HG03103 (cell line): ENCODE results near the gene MTARC2.
"Not testable (repeated sequence)": the region's sequence is repeated elsewhere in the genome, so short reads cannot be mapped to it uniquely, and the experiment has no call there.

Experiments used
- ATAC-seq: cut with Tn5 transposase; IDR thresholded peaks from one replicate; pipeline ENCODE4 v1.9.1; 2021; ENCODE audit warnings: low read depth; ENCODE audit not compliant: unreplicated experiment

Gene MTARC2

DNA sequence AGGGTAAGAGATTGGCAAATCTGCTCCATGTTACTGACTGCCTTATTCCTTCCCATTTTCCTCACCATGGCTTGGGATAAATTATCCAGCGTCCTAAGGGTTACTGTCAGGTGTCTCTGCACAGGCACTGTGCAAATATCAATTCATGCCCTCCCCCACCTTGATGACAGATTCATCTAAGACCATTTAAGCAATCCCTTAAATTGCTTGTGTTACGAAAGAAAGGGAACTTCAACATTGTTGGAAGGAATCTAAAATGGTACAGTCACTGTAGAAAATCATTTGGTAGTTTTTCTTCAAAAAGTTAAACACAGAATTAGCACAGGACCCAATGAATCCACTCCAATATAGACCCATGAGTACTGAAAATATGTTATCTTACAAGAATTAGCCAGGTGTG lies 17.6 kb upstream of the MTARC2 start:
- no peak for ATAC-seq

DNA sequence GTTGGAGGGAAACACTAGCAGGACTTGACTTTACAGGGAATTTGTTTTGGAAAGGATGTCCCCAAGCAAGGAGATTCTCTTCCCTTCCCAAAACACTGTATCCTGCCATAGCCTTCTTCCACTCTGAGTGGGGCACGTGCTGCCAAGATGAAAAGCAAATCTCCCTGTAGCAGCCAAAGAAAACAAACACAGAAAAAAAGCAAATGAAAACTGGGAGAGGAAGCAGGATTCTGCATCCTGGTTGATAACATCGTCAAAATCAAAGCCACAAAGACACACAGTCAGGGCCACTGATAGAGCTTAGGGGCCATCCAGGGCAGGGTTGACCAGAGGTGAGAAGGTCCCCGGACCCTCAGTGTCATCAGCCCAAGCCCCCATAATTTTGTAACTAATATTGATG lies 16.0 kb upstream of the MTARC2 start:
- ATAC-seq = no peak

DNA sequence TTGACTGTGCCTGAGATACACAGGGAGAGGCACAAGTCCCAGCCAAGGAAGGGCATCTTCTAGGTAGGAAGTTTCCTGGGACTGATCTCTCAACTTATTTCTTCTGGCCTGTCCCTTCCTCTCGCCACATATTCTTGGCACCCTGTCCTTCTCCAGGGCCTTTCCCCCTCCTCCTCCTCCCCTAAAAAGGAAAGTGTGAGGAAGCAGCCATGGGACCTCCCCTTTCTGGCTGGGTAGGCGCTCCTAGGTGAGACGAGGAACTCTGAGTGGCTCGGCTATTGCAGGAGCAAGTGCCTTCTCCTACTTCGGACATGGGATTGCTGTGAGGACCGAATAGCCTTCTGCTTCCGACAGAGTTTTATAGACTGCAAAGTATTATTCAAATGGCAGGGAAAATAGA lies 15.5 kb upstream of the MTARC2 start:
- peak; percentile 1 for ATAC-seq

DNA sequence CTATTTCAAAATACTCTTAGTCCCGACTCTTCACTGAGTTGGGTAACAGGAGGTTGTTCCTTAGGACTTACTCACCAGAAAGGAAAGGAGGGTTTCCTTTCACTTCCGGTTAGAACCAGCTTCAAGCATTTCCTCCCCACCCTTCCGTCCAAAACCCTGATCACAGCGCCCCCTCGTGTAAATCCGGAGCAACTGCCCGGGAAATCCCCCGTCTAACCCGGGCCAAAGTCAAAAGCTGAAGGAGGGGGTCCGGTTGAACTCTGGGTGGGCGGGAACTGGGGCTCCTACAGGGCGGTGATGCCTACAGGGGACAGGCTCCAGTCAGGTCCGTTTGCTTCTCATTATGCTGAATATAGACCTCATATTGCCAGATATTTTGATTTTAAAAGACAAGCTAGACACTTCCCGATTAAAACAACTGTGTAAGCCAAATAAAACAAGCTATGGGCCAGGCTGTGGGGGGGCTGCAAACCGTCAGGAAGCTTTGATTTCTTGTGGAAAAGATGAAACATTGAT lies 15.0 kb upstream of the MTARC2 start:
- peak; percentile 89 for ATAC-seq

DNA sequence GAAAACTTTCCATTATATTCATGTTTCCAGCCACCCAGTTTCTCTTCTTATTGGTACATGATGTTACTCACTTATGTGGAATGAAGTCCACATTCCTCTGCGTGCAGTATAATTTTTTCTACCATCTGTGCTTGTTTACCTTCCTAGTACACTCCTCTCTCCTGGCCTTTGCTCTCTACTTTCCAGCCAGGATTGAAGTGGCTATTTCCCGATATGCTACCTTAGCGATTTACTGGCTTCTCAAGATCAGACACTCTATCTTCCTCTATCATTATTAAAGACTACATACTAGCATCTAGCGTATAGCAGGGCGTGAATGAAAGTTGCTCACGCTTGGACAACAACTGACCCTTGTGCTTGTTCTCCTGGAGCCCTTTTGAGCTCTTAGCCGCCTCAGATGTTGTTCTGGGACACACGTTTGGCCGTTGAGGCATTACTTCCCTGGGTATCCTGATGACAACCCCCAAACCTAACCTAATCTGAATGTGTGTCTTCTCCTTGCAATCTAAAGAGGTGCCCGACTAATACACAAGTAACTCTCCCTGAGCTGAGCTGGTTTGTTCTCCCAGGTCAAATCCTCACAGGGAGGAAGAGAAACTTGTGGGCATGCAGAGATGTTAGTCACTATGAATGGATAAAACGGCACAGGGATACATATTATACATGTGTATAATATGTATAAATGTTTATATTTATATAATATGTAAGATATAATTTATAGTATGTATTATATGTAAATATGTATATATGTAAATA lies 13.4 kb upstream of the MTARC2 start:
- no peak for ATAC-seq

DNA sequence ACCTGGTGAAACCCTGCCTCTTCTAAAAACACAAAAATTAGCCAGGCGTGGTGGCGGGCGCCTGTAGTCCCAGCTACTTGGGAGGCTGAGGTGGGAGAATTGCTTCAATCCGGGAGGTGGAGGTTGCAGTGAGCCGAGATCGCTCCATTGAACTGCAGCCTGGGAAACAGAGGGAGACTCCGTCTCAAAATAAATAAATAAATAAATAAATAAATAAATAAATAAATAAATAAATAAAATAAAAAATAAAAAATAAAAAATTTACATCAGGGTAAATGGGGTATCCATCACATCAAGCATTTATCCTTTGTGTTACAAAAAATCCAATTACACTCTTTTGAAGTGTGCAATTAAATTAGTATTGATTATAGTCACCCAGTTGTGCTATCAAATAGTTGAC lies 11.8 kb upstream of the MTARC2 start:
- ATAC-seq = not testable (repeated sequence)

DNA sequence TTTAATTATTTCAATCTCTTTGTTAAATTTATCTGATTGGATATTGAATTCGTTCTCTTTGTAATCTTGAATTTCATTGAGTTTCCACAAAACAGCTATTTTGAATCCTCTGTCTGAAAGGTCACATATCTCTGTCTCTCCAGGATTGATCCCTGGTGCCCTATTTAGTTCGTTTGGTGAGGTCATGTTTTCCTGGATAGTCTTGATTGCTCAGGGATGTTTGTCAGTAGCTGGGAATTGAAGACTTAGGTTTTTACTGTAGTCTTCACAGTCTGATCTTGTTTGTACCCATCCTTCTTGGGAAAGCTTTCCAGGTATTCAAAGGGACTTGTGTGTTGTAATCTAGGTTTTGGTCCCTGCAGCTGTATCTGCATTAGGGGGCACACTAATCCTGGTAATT lies 6.8 kb upstream of the MTARC2 start:
- no peak for ATAC-seq

DNA sequence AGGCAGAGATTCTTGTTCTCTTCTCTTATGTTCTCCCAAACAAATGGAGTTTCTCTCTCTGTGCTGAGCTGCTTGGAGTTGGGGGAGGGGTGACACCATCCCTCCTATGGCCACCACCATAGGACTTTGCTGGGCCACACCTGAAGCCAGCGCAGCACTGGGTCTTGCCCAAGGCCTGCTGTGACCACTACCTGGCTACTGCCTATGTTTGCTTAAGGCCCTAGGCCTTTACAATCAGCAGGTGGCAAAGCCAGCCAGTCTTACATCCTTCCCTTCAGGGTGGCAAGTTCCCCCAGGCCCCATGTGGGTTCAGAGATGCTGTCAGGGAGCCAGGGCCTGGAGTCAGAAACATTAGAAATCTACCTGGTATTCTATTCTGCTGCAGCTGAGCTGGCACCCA lies 6.3 kb upstream of the MTARC2 start:
- no peak for ATAC-seq

DNA sequence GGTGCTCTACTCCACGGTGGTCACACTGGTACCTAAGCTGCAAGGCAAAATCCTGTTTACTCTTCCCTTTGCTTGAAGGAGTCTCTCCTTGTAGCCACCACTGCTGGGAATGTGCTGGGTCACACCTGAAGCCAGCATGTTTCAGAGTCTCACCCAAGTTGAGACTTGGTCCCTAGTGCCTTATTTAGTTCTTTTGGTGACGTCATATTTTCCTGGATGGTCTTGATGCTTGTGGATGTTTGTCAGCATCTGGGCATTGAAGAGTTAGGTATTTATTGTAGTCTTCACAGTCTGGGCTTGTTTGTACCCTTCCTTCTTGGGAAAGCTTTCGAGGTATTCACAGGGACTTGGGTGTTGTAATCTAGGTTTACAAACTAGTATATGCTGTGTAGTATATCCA lies 5.6 kb upstream of the MTARC2 start:
- ATAC-seq = no peak

DNA sequence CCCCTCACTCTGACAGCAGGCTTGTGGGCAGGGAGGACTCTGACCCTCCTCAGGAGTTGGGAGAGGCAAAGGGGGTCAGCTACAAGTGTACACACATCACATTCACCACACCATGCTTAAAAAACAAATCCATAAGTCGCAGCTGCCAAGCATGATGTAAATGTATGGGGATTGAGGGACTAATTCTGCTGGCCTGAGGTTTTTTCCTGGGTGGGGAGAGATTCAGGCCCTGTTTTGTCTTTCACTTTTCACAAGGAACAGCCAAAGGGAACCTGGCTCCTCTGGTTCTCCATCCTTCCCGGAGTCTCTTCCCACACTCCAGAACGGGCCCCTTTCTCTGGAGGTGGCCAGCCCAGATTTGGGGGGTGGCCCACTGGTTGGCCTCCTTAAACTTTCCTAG lies 1.3 kb upstream of the MTARC2 start:
- ATAC-seq = no peak

DNA sequence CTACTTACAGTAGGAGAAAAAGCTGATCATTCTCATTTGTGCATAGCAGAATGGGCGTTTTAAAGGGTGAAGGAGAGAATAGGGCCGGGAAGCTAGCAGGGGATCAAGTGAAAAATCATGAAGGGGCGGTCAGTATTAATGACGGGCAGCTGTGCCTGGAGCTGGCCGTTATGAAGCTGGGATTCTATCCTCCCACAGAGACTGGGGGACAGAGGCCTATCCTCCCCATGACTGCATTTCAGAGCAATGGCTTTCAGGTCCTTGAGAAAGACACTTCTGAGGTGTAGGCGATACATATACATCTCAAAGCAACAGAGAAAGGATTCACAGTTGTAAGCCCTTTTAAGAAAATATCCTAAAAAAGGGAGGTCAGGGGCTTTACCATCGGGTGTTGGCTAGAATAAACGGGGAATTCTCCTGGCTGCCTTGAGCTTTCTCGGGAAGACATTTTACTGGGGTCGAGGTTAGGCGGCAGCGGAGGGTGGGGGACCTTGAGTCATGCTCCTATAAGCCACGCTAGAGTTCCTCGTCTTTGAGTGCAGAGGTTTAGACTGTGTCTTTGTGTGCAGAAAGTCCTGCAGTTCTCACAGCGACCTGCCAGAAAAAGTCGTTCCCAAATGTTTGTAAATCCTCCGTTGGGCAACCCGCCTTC lies 559 bp upstream of the MTARC2 start:
- ATAC-seq = peak; percentile 18

DNA sequence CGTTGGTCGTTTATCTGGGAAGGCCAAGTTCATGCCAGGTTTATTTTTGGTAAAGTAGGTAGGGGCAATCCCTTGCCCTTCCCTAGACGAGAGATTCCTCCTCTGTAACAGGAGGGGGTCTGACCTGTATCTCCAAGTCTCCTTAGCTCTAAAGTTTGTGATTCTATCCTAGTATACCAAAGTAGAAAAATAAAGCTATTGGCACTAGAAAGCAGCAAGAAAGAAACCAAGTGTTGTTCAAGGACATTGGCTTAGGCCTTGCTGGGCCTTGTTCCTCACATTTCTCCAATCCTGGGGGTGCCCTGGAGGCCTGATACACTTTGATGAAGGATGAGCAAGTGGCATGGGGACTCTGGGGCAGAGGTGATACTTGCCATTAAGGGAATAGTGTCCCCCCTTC lies 814 bp downstream of the MTARC2 start:
- ATAC-seq = no peak

DNA sequence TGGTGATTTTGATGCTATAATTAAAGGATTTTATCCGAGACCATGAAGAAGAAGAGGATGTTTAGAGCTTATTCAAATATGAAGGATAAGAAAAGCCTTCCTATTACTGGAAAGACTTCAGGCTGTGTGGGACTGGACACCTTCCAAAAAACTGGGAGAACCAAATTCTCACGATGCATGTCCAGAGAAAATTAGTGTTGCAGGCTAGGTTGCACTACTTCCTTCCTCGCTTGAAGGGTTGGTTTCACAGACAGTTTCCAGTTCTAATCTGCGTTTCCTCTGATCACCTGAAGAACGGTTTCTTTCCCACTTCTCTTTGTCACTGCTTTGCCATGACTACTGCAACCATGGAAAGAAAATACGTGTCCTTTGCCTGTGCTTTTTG lies 2.0 kb downstream of the MTARC2 start:
- ATAC-seq = no peak

DNA sequence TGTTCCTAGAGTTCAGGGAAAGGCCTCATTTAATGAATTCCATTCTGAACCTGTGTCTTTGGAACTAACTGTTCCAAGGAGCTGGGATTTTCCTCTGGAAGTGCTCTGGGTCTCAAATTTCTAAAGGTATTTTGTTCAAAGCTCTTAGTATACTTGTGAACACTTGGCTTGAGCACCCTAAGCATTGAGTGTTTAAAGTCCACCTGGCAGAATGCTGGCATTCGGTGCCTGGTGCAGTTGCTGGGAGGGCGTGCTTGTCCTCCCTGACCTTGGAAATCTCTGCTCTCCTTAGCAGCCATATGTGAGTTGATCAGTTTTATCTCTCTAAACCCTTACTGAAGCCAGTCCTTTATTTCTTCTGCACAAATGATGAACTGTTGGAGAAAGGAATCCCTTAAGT lies 3.0 kb downstream of the MTARC2 start:
- no peak for ATAC-seq

DNA sequence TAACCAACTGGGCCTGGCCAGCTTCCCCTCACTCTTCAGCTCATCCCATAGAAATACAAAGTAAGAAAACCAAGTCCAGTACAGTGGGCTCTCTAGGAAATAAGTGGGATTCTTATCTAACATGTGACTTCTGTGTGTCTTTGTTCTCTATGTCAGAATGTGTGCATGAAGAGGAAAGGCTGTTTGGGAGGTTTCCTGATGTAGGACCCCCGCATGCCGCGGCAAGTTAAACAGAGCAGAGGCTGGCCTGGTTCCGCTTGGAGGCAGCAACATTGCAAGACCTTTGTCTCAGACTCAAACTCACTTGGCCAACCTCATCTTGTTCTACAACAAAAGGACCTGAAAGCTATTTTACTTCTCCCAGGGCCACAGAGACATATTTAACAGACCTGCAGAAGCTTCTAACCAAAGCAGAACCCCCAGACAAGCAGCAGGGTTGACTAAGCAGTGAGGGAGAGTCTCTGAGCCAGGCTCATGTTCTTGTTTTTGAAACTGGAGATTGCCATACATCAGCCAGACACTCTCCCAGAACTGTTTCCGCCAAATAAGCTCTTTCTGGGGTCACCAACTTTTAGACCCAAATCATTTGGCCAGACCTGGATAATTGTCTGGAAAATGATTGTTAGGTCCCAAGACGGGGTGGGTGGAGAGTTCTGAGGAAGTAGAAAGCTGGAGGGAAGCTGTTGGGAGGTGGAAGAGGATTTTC lies 6.2 kb downstream of the MTARC2 start:
- no peak for ATAC-seq

DNA sequence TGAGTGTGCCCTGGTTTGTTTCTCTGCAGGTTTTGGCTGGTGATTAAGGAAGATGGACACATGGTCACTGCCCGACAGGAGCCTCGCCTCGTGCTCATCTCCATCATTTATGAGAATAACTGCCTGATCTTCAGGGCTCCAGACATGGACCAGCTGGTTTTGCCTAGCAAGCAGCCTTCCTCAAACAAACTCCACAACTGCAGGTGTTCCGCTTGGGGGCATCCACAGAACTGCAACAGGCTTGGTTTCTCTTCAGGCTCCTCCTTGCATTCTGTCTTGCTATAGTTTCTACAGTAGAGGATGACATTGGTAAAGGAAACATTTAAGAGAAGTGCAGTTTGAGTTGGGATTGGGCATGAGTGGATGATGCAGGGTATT lies 6.8 kb downstream of the MTARC2 start:
- ATAC-seq = no peak

DNA sequence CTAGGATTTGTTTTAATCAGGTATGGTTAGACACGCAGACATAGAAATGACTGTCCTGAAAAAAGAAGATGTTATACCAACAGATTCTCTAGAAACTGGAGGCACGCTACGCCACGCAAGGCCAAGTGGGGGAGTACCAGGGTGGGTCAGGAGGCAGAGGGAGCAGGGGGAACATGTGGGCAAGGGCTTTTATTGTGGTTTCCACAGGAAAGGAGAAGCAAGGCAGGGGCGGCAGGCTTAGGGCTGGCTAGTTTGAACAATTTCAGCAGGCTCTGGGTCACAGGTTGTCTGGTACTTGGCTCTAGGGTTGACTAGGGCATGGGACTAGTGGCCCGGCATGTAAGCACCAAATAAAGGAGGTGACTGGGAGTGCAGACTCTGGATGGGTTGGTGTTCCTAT lies 7.2 kb downstream of the MTARC2 start:
- ATAC-seq = no peak

DNA sequence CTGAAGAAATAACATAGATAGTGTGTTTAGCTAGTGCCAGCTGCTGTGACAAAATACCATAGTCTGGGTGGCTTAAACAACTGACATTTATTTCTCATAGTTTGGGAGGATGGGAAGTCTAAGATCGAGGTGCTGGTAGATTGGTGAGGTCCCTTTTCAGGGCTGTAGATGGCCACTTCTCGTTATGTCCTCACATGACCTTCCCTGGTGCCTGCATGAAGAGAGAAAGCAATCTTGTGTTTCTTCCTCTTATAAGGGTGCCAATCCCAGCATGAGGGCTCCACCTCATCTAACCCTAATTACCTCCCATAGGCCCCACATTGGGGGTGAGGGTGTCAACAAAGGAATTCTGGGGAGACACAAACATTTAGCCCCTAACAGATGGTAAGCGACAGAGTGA lies 9.3 kb downstream of the MTARC2 start:
- ATAC-seq = no peak

DNA sequence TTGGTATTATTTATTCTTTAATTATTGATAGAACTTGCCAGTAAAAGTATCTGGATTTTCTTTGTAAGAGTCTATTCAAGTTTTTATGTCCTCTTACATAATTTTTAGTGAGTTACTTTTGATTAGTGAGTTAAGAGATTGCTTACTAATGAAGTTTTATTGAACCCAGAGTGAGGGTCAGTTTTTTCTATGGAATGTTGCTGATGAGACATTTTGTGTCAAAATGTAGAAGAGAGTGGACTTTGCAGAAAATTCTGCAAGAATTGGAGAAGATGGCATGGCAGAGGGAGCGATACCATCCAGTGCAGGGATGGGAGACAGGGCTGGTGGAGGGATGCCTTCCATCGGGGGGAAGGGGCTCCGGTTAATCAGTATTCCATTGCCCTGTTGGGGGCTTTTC lies 11.0 kb downstream of the MTARC2 start:
- ATAC-seq = no peak

DNA sequence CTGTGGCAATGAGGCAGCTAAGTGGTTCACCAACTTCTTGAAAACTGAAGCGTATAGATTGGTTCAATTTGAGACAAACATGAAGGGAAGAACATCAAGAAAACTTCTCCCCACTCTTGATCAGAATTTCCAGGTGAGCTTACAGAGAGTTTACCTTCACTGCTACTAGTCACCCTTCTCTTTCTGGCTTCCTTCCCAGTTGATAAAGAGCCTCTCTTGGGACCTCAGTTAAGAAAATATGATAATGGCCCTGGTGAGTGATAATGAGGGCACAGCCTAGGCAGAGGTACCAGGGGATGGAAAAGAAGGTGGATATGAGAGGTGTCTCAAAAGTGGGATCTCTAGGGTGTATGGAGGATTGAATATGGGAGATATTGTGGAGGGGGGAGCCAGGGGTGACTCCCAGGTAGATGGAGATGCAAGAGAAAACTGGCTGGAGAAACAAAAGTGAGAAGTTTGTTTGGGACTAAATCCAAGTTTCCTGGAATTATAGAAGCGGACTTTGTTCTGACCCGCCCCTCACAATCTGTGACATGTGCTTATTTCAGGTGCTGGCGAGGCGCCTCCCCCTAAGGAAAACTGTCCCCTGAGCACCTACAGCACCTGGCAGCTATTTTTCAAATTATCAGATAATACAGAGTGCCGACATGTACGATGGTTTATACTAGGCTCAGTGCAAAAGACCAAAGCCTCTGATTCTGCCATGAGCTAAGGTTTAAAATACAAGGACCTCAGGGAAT lies 13.7 kb downstream of the MTARC2 start:
- ATAC-seq = no peak

DNA sequence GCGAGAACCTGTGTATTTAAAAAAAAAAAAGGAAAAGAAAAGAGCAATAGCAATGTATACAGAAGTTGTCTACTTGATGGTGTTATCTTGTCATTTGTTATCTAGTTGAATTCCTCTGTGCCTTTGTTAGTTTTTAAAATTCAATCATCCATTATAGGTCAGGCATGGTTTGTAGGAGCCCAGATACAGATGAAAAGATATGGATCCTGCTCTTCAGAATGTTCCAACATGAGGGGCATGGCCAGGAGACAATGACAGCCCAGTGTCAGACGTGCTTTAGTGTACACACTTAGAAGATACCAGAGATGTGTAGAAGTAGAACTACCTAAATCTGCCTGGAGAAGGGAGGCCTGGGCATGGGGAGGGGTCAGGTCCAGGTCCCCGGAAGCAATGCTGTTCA lies 16.6 kb downstream of the MTARC2 start:
- ATAC-seq = no peak
